GM19328 (cell line): ENCODE results near the gene UBAP2L.
"Not testable (repeated sequence)": the region's sequence is repeated elsewhere in the genome, so short reads cannot be mapped to it uniquely, and the experiment has no call there.

Experiments used
- ATAC-seq: cut with Tn5 transposase; IDR thresholded peaks from one replicate; pipeline ENCODE4 v1.9.1; 2021; ENCODE audit warnings: mild to moderate bottlenecking, moderate library complexity; ENCODE audit not compliant: unreplicated experiment

UBAP2L gene

DNA sequence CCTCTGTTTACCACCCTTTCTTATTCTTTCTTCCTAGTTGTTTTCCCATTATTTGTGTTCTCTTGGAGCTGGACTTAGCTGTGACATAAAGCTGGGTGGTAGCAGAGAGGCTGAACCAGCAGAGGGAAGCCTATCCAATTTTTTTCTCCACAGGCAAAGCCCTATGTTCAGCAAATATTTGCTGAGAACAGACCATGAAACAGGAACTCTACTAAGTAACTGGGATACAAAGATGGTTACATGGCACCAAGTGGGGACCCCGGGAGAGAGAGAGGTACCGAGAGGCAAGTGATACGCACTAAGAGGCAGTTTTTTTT, 21.2 kb upstream of the UBAP2L start:
- no peak for ATAC-seq

DNA sequence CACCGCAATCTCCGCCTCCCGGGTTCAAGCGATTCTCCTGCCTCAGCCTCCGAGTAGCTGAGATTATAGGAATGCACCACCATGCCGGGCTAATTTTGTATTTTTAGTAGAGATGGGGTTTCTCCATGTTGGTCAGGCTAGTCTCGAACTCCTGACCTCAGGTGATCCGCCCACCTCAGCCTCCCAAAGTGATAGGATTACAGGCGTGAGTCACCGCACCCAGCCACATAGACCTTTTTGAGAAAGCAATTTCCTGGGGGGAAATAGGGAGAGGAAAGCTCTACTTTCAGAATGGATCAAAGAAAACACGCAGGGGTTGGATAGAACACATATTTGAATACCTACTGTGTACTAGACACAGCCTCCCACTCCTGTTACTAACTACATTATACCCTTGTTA, 15.0 kb upstream of the UBAP2L start:
- ATAC-seq = not testable (repeated sequence)

DNA sequence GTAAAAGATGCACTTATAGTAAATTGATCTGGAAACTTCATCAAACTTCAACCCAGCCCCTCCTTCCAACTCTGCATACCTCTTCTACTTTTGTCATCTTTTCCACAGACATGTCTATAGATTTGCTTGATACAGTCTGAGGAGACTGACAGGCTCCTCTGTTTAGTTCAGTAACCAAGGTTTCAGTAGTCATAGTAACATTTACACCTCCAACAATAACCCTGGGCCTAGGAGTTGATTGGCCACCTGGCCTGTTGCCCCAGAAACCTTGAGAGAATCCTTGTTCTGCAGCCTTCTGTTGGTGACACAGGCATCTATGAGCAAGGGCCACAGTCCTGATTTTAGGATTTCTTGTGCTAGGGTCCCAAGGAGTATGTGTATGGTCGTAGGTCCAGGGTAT, 14.6 kb upstream of the UBAP2L start, which contains the start of gene CFAP141:
Gene CFAP141, minus strand, starts transcription at position 138 of the 400 bp plus-strand sequence. Its CDS starts 26 bp downstream, at position 112.
- ATAC-seq = no peak

DNA sequence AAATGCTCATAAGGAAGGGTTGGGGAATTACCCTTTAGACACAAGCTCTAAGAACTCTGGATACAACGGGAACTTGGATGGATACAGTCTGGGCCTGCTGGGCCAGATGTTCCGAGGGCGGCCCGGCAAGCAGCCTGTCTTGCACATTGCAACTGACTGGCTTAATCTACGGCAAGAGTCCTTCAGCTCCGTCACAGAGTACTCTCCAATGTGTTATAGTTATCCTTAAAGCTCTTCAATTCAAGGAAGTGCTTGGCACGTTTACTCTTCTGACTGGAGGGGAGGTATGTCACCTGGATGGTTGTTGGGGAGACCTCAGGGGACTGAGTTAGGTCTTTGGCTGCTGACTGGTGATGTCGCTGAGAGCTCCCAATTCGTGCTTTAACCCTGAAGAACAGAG, 13.5 kb upstream of the UBAP2L start:
- no peak for ATAC-seq

DNA sequence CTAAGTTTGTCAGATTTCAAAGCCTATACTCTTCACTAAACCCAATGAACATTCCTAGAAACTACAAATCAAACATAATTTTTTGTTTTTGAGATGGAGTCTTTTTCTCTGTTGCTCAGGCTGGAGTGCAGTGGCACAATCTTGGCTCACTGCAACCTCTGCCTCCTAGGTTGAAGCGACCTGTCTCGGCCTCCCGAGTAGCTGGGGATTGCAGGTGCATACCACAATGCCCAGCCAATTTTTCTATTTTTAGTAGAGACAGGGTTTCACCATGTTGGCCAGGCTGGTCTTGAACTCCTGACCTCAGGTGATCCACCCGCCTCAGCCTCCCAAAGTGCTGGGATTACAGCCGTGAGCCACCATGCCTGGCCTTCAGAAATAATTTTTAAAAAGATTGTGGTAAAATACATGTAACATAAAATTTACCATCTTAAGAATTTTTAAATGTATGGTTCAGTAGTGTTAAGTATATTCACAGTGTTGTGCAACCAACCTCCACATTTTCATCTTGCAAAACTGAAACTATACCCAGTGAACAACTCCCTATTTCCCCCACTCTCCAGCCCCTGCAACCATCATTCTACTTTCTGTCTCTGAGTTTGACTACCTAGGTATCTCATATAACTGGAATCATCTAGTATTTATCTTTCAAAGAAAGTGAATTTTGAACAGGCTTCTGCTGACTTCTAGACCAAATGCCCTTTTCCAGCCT, 11.9 kb upstream of the UBAP2L start:
- ATAC-seq = no peak

DNA sequence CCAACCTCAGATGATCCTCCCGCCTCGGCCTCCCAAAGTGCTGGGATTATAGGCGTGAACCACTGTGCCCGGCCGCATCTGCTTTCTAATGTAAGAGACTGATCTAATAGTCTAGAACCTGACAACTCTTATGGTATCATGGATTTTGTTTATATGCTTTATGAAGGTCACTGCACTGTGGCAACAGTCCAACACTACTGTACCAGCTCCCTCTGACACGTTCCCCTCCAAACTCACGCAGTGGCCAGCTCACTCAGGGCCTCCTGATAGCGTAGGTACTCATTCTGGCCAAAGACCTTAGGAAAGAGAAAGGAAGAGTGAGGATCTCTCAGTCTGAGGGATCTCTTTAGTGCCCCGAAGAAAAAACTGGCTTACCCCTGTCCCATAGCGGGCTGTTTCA, 8.7 kb upstream of the UBAP2L start:
- ATAC-seq = no peak

DNA sequence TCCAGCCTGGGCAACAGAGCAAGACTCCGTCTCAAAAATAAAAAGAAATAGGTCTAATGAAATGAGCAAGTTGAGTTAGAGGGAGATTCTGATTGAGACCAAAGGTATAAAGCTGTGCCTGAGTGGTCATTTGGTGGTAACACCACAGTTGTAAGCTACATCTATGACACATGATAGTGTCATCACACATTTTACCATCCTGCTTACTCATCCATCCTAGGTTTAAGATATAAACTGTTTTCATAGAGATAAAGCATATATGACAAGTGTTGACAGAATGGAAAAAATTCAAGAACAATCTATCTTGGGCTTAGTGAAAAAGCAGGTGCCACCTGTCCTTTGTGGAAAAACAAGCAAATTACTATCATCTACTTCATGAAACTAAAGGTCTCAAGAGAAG, 7.5 kb upstream of the UBAP2L start:
- no peak for ATAC-seq

DNA sequence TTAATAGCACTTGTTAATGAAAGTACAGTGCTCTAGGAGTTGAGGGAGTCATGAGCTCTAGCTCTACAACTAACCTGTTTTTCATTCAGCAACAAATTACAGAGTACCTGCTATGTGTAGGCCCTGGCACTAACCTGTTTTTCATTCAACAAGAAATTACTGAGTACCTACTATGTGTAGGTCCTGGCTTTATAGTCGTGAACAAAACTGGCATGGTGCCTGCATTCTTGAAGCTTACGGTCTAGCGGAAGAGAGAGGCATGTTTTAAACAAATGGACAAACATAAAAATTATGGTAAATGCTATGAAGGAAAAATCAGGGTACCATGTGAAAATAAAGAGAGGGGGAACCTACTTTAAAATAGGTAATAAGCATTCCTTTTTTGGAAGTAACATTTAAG, 2.2 kb upstream of the UBAP2L start:
- ATAC-seq = no peak

DNA sequence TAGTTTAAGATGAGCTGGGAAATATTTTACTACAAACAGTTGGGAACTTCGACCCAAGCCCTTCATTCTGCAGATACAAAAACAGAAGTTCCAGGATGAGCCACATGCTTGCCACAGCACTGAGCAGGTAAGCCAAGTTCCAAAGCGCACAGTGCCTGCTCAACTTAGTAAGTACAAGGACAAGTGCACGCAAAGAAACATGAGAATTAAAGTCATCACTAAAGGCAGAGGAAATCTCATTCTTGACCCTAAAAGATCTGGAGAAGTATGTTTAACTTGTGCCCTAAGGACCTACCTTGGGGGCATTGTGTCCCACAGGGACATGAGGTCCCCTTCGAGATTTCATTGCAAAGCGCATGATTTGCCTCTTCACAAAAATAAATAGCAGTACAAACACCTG, 1.2 kb upstream of the UBAP2L start:
- ATAC-seq = no peak

DNA sequence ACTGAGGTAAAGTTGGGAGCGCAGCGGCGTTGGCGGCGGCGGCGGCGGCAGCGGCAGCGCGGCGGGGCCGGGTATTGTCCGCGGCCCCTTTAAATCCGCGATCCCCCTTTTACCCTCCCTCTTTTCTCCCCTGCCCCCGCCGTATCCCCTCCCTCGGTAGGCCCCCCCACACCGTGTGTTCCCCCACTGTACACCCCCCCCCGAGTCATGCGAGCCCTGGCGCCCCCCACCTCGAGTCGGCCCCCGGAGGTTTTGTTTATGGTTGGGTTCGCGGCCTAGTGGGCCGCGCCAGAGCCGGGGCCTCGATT, 169 bp downstream of the UBAP2L start:
- no peak for ATAC-seq

DNA sequence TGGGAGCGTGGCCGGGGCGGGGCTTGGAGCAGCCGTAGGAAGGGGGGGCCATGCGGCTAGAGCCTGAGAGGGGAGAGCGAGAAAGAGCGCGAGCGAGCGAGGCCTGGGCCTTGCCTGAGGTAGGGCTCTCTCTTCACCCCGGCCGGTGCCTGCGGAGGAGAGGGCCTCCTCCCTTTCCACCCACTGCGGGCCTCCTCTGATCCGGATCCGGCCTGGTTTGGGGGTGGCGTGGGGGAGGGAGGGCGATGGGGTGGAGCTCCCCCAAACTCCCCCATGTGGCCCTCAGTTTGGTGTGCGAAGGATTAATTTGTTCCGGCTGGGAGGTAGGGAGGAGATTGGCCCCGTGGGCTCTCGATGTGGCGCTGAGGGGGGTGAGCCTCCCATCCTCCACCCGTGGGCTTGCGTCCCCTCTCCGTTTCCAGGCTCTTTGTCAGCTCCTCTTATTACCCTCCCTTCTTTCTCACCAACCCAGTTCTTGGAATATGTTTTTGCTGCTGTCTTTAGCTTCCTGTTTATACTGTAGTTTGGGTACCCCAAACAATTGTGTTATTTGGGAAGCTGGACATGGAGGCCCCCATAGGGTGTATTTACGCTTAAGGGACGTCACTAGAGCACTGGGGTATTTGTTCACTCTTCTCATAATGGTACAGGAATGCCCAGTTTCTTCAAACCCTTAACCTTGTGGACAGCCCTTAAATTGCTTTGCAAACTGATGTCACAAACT, 685 bp downstream of the UBAP2L start:
- peak; percentile 15 for ATAC-seq

DNA sequence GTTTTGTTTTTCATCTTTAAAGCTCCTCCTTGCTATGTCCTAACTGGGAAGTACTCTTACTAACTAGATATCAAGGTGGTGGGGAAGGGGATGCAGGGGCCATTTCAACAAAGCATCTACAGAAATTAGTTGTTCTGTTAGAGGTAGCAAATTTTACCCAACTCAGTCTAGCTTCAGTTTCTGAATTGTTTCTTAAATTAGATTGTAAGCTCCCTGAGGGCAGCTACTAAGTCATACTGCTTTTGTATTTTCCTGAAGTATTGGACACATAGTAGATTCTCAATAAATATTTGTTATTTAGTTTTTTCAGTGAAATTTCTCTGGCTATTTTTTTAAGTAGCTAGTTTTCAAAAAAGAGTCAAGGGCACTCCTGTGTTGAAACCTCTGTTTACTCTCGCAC, 1.8 kb downstream of the UBAP2L start:
- no peak for ATAC-seq

DNA sequence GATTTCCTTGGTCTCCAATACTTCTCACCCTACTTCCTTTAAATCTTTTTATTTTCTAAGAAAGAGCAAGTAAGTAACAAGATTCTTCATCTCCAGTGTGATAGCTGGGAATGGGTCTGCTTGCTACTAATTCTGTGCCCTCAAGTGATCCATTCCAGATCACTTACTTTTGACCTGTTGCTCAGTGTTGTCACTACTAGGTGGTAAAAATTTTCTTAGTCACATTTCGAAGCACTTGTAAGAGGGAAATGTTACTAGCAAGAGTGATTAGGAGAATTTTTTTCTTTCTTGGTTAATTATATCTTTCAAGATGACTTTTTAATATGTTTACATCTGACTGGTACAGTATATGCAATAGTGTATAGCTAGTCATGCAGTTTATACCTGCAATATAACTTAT, 2.2 kb downstream of the UBAP2L start:
- no peak for ATAC-seq

DNA sequence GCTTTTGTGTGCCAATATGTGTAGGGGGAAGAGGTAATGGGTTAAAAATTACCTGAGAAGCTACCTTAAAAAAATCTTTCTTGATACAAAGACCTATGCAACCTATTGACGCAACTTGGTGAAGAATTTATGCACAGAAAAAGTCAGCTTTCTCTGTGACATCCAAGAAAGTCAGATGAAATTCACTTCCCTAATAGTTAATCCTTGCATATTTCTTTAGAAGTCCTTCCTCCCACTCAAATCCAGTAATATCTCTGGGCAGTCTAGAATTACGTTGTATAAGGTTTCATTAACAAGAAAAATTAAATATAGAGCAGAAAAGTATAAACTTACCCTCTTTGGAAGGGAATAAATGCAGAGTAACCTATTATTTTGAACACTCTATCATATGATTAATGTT, 2.9 kb downstream of the UBAP2L start:
- no peak for ATAC-seq

DNA sequence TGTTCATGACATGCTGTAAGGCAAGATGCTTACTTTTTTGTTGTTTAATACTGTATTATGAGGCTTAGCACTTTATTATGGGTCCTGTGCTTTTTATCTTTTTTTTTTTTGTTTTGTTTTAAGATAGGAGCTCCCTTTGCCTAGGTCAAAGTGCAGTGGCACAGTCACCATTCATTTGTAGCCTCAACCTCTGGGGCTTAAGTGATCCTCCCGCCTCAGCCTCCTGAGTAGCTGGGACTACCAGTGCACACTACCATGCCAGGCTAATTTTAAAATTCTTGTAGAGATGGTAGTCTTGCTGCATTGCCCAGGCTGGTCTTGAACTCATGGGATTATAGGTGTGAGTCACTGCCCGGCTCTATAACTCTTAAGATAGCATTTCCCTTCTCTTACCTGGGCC, 4.6 kb downstream of the UBAP2L start:
- ATAC-seq = no peak

DNA sequence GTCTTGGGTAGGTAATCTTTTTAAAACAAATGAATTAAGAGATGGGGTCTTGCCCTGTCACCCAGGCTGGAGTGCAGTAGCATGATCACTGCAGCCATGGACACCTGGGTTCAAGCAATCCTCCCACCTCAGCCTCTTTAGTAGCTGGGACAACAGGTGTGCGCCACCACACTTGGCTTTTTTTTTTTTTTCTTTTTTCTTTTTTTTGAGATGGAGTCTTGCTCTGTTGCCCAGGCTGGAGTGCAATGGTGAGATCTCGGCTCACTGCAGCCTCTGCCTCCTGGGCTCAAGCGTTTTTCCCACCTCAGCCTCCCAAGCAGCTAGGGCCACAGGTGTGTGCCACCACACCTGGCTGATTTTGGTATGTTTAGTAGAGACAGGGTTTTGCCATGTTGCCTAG, 10.4 kb downstream of the UBAP2L start:
- not testable (repeated sequence) for ATAC-seq

DNA sequence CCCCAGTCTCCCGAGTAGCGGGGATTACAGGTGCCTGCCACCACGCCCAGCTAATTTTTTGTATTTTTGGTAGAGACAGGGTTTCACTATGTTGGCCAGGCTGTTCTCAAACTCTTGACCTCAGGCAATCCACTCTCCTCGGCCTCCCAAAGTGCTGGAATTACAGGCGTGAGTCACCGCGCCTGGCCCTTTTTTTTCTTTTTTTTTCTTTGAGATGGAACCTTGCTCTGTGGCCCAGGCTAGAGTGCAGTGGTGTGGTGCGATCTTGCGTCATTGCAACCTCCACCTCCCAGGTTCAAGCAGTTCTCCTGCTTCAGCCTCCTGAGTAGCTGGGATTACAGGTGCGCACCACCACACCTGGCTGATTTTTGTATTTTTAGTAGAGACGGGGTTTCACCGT, 12.4 kb downstream of the UBAP2L start:
- not testable (repeated sequence) for ATAC-seq

DNA sequence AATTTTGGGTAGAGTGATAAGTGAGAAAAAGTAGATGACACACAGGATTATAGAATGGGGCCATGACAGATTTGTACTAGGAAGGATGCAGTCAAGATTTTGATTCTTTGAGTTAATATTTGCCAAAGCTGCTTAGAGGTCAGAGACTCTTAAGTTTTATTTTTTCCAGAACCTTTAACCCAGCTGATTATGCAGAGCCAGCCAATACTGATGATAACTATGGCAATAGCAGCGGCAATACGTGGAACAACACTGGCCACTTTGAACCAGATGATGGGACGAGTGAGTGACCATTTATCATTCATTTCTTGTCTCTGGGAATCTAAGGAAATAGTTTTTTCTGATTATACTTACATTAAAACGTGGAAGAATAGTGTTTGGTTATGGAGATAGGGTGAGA, 16.1 kb downstream of the UBAP2L start:
- ATAC-seq = no peak

DNA sequence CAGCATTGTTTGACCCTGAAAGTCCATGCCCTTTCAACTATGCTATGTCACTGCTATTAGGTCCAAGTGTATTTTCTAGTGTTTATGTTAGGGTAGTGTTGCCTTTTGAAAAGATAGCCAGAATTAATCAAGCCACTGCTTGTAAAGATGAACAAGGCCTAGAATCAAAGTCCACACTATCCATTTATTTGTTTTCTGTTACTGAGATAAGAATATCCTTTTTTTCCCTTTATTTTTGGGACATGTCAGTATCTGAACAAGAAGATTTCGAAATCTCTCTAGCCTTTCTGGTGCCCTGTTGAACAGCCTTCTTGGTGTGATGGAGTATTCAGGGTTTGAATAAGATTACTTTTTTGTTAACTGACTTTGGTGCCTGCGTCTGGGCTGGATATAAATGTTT, 16.7 kb downstream of the UBAP2L start:
- ATAC-seq = no peak

DNA sequence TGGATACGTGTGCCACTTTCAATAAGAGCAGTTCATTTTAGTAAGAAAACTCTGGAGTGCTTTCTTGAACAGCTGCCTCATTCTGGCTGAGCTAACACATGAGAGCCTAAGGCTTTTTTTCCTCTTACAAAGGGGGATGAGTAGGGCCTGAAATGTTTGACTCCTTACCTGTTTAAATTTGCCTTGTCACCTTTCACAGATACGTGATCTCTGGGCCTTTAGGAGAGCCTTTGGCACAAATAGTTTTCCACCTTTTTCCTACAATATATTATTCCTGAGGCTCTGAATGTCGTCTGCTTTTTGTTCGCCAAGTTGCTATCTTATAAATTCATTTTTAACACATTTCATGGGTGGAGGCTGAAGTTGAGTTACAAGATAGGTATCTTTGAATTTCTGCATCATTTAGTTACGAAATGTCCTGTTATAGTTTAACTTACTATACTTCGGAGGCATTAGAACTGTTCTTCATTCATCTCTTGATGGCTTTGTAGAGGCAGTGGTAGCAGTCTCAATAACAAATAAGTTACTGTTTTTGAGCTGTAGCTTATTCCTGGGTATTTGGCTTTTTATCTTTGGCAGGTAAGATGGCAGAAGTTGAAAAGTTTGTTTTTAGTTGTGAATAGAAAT, 17.2 kb downstream of the UBAP2L start:
- no peak for ATAC-seq

DNA sequence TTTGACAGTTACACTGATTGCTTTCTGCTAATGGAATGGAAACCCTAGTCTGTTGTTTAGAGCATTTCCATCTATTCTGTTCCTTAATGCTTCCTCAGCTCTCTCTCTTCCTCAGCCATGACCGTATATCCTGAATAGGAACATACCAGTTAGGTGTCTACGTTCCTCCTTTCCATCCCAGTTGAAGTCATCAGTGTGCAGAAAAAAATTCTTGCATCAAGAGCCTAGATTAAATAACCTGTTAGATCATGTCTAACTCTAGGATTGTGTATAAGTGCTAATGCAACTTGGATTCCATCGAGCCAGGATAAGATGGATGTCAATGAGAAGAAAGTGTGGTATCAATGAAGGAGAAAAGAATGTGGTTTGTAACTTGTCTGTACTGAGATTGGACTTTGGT, 18.7 kb downstream of the UBAP2L start:
- ATAC-seq = no peak

DNA sequence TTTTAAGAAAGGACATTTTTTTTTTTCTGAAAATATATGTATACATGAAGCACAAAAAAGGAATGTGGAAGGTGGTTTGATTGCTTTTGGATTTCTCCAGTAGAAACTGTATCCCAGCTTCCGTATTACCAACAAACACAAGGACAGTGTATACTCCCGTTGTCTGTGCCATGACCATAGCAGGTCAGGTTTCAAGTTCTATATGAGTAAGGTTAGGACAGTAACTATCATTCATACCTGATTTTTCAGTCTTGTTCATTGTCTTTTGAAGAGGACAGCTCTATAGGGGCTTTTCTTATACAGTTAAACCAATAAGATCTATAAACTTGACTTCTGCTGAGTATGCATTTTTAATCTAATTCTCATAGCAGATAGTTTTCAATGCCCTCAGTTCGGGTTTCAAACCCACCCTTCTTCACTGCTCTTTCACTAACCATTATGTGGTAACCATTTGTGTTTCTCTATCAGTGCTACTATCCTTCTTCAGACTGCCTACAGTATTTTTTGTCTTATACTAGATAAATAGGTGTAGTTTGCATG, 19.6 kb downstream of the UBAP2L start:
- ATAC-seq = no peak
